MV-4-11 (cell line): ENCODE data around the gene STOML2.

Experiments used
- DNase-seq: peaks from one replicate; lab custom pipeline; 2025; lab: John Stamatoyannopoulos, UW

Gene STOML2

GRCh38 chr9:35072461-35073278 is 30.3 kb downstream of the STOML2 start, which contains the start of gene VCP:
TSS of gene VCP (minus strand) at chr9:35072625. CDS start at chr9:35072353, 272 bp downstream.
- peak; percentile 99 for DNase-seq

- DNase-seq, result peak; percentile 56
These were observed 31.0 kb downstream of the STOML2 start for GRCh38 chr9:35071814-35072460.

- no peak for DNase-seq
These were observed 31.8 kb downstream of the STOML2 start for GRCh38 chr9:35070823-35071813.

- no peak for DNase-seq
These were observed 33.9 kb downstream of the STOML2 start for GRCh38 chr9:35069020-35069419.

DNA sequence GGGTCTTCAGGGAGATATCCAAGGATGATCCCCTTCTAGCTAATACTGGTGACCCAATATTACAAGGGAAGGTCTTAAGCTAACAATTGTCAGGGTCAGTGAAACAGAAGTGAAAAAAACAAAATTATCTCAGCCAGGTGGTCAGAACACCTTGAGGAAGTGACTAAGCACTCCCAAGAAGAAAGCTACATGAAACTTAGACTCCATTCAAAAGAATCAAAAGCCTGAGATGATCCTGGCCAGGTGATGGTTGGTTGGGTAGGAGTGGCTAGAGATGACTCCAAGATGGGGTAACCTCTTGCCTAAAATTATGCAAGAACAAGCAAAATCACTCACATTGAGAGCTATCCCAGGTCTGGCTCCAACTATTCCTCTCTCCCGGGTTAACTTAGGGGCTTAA is 35.9 kb downstream of the STOML2 start:
- no peak for DNase-seq

DNA sequence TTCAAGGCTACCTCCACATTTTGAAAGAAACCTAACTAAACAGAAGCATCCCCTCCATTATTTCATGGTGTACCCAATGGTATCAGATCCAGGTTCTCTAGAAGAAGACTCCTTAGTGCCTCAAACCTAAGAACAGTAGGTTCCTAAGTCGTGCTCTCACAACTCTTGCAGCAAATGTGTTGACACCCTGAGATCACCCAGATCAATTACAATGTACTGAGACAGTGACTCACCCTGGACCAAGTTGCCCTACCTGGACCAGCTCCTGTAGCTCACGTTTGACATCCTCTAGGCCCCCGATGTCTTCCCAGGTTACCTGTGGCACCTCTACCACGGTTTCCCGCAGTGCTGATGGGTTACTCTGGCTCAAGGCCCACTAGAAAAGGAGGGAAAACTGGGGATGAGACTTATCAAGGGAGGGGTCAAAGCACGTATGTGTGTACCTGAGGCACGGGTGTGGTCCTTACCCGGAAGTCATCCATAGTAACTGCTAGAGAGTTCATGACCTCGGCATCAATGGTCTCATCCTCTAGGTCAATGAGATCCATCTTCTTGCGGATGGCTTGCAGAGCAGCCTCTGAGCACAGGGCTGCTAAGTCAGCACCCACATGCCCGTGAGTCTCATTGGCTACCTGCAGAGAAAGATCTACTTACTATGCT is 42.3 kb downstream of the STOML2 start:
- DNase-seq, result no peak

DNA sequence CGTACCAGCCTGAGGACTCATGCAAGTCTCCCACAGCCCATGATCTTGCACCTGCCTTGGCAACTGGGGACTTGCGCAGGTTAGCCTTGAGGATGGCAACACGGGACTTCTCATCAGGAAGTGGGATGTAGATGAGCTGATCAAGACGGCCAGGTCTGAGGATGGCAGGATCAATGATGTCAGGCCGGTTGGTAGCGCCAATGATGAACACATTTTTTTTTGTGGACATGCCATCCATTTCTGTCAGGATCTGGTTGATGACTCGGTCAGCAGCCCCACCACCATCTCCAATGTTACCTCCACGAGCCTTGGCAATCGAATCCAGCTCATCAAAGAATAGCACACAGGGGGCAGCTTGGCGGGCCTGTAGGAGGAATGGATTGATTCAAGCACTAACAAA is 43.5 kb downstream of the STOML2 start:
- no peak for DNase-seq

- DNase-seq, result no peak
These were observed 45.7 kb downstream of the STOML2 start for GRCh38 chr9:35057271-35057620.

- DNase-seq, result no peak
These were observed 46.2 kb downstream of the STOML2 start for GRCh38 chr9:35056571-35057270.

GRCh38 chr9:35054871-35055644 is 47.9 kb downstream of the STOML2 start:
- DNase-seq, result no peak

DNA sequence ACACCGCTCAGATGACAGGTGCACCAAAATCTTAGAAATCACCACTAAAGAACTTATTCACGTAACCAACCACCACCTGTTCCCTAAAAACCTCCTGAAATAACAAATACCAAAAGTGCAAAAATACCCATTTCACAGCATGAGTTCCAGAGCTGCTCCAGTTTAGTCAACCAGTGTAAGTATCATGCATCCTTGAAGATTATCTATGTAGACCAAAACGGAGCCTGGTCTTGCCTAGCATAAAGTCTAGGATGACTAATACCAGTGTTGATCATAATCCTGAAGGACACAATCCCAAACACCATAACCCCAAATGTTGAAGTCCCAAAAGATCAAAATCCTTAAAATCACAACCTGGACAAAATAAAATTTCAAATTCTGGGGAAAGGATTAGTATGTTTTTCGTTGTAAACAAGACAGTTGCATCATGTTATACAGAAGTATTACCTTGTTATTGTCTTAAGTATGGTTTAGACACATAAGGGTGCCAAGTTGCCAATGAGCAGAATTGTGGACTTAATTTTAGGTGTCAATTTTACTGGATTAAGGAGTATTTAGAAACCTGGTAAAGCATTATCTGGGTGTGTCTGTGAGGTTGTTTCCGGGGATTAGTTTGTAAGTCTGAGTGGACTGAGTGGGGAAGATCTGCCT is 48.6 kb downstream of the STOML2 start:
- no peak for DNase-seq

DNA sequence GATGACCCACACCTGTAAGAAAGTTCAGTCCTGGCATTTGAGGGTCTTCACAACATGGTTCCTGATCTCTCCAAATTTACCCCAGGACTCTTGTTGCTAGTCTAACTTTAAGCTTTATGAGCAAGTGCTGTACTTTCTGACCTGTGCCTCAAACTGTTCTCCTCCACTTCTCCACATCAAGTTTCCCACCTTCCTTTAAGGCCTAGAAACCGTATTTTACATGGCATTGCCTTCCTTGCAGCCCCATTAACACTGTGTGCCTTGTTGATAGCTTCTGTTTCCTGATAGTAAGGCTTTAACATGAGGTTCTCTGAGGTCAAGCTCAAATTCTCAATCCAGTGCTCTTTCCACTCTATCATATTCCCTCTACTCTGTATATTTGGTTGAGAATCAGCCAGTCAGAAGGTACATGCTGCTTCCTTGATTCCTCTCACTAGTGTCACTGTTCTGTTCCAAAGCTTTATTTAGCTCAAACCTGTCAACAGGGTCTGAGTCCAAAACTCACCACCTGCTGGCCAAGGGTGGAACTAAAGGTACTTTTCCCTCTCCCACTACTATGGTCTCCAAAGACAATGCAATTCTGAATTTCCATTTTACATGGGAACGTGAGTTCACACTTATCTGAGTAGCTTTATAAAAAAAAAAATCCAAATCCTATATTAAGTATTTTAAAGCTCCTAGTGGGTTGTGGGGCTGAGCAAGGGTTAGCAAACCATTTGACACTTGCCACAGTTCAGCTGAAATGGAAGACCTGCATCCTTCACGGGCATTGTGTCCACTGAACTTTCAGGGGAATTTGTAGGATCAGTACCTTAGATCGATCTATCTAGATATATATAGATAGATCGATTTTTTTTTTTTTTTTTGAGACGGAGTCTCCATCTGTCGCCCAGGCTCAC is 51.6 kb downstream of the STOML2 start:
- peak; percentile 32 for DNase-seq
